SU-DHL-6 (cell line): ENCODE measurements around the gene NCKAP5.

ENCODE experiments used
- CTCF ChIP-seq: fragments of 200-600 bp; sonication (generic); IDR thresholded peaks from one replicate; pipeline ENCODE4 v1.5.1; 2017; ENCODE audit warnings: antibody characterized with exemption, mild to moderate bottlenecking, low read length, moderate library complexity; ENCODE audit not compliant: insufficient read depth, poor library complexity, severe bottlenecking
- EZH2phosphoT487 ChIP-seq: fragments of 200-600 bp; sonication (generic), shearing (Covaris generic); conservative IDR thresholded peaks from 2 replicates; pipeline ENCODE4 v1.6.1; 2018; ENCODE audit warnings: mild to moderate bottlenecking, antibody characterized with exemption, low read length, moderate library complexity, mixed read lengths

- TF ChIP-seq EZH2phosphoT487 = no peak
- TF ChIP-seq CTCF = no peak
Measured at GRCh38 chr2:132971310-132972061, 596.8 kb downstream of the NCKAP5 start.
